Measurements from ENCODE around the gene ASIC3. TPM values are rescaled to one million over a fixed set of nuclear protein-coding genes. Genes with fewer than 3 reads are reported as not detected.

Gene ASIC3
- total RNA-seq, 1 donor from 2014 or later, result not detected

- Histone ChIP-seq H3K36me3 (ENCODE audit: control insufficient read depth in 3 of 3, insufficient read depth in 3 of 3, low read length in 3 of 3) (peaks cover 46 to 66% (median 58%) of the 10 kb centered on the region in 3 donors), H3K9me3 (ENCODE audit: control insufficient read depth in 3 of 3, low read length in 3 of 3) (no peaks in the 10 kb centered on the region), H3K27ac (ENCODE audit: low read depth, low read length) (no peak overlapping the region), H3K4me1 (ENCODE audit: control insufficient read depth in 3 of 3, insufficient read depth in 3 of 3, low read length in 3 of 3) (peaks cover 0 to 3% (median 3%) of the 10 kb centered on the region in 3 donors), H3K9ac (ENCODE audit: low read depth in 1 of 3, low read length in 3 of 3) (no peak overlapping the region), H3K27me3 (ENCODE audit: control insufficient read depth in 3 of 3, insufficient read depth in 3 of 3, low read length in 3 of 3) (no peaks in the 10 kb centered on the region), H3K4me3 (ENCODE audit: low read length in 3 of 3) (no peak overlapping the region)
Measured at GRCh38 chr7:151068069-151068773, 19.9 kb downstream of the ASIC3 start.

GRCh38 chr7:151069841-151070573 lies 21.7 kb downstream of the ASIC3 start:
- H3K27ac ChIP-seq (ENCODE audit: low read depth, low read length), result no peak overlapping the region
- peaks cover 56 to 72% (median 62%) of the 10 kb centered on the region in 3 donors for H3K36me3 ChIP-seq (ENCODE audit: control insufficient read depth in 3 of 3, insufficient read depth in 3 of 3, low read length in 3 of 3)
- no peak overlapping the region for H3K9ac ChIP-seq (ENCODE audit: low read depth in 1 of 3, low read length in 3 of 3)

GRCh38 chr7:151070574-151070960 lies 22.2 kb downstream of the ASIC3 start:
- no peaks in the 10 kb centered on the region for H3K9me3 ChIP-seq (ENCODE audit: control insufficient read depth in 3 of 3, low read length in 3 of 3)
- no peak overlapping the region for H3K4me3 ChIP-seq (ENCODE audit: low read length in 3 of 3)
- no peak overlapping the region for H3K27ac ChIP-seq (ENCODE audit: low read depth, low read length)
- H3K4me1 ChIP-seq (ENCODE audit: control insufficient read depth in 3 of 3, insufficient read depth in 3 of 3, low read length in 3 of 3), result no peaks in the 10 kb centered on the region
- H3K27me3 ChIP-seq (ENCODE audit: control insufficient read depth in 3 of 3, insufficient read depth in 3 of 3, low read length in 3 of 3), result no peaks in the 10 kb centered on the region
- H3K9ac ChIP-seq (ENCODE audit: low read depth in 1 of 3, low read length in 3 of 3), result no peak overlapping the region
- peaks cover 56 to 71% (median 62%) of the 10 kb centered on the region in 3 donors for H3K36me3 ChIP-seq (ENCODE audit: control insufficient read depth in 3 of 3, insufficient read depth in 3 of 3, low read length in 3 of 3)

More at GRCh38 chr7:151069841-151070573, 21.7 kb downstream of the ASIC3 start:
- no peaks in the 10 kb centered on the region for H3K27me3 ChIP-seq (ENCODE audit: control insufficient read depth in 3 of 3, insufficient read depth in 3 of 3, low read length in 3 of 3)
- H3K4me1 ChIP-seq (ENCODE audit: control insufficient read depth in 3 of 3, insufficient read depth in 3 of 3, low read length in 3 of 3), result no peaks in the 10 kb centered on the region
- H3K4me3 ChIP-seq (ENCODE audit: low read length in 3 of 3), result no peak overlapping the region
- no peaks in the 10 kb centered on the region for H3K9me3 ChIP-seq (ENCODE audit: control insufficient read depth in 3 of 3, low read length in 3 of 3)

- Histone ChIP-seq H3K4me3 (ENCODE audit: low read length in 3 of 3) (no peak overlapping the region), H3K27ac (ENCODE audit: low read depth, low read length) (no peak overlapping the region), H3K36me3 (ENCODE audit: control insufficient read depth in 3 of 3, insufficient read depth in 3 of 3, low read length in 3 of 3) (peaks cover 57 to 72% (median 67%) of the 10 kb centered on the region in 3 donors), H3K4me1 (ENCODE audit: control insufficient read depth in 3 of 3, insufficient read depth in 3 of 3, low read length in 3 of 3) (no peaks in the 10 kb centered on the region), H3K27me3 (ENCODE audit: control insufficient read depth in 3 of 3, insufficient read depth in 3 of 3, low read length in 3 of 3) (no peaks in the 10 kb centered on the region), H3K9ac (ENCODE audit: low read depth in 1 of 3, low read length in 3 of 3) (no peak overlapping the region), H3K9me3 (ENCODE audit: control insufficient read depth in 3 of 3, low read length in 3 of 3) (no peaks in the 10 kb centered on the region)
Measured at GRCh38 chr7:151071032-151071866, 22.9 kb downstream of the ASIC3 start.

GRCh38 chr7:151073990-151074389 lies 25.7 kb downstream of the ASIC3 start:
- Histone ChIP-seq H3K4me3 (ENCODE audit: low read length in 3 of 3) (no peak overlapping the region), H3K27ac (ENCODE audit: low read depth, low read length) (no peak overlapping the region), H3K9me3 (ENCODE audit: control insufficient read depth in 3 of 3, low read length in 3 of 3) (no peaks in the 10 kb centered on the region), H3K9ac (ENCODE audit: low read depth in 1 of 3, low read length in 3 of 3) (no peak overlapping the region), H3K36me3 (ENCODE audit: control insufficient read depth in 3 of 3, insufficient read depth in 3 of 3, low read length in 3 of 3) (peaks cover 61 to 65% (median 61%) of the 10 kb centered on the region in 3 donors), H3K4me1 (ENCODE audit: control insufficient read depth in 3 of 3, insufficient read depth in 3 of 3, low read length in 3 of 3) (peaks cover 10 to 12% (median 10%) of the 10 kb centered on the region in 3 donors), H3K27me3 (ENCODE audit: control insufficient read depth in 3 of 3, insufficient read depth in 3 of 3, low read length in 3 of 3) (no peaks in the 10 kb centered on the region)

GRCh38 chr7:151074817-151075661 lies 26.7 kb downstream of the ASIC3 start:
- no peak overlapping the region for H3K9ac ChIP-seq (ENCODE audit: low read depth in 1 of 3, low read length in 3 of 3)
- H3K27me3 ChIP-seq (ENCODE audit: control insufficient read depth in 3 of 3, insufficient read depth in 3 of 3, low read length in 3 of 3), result no peaks in the 10 kb centered on the region
- no peak overlapping the region for H3K4me3 ChIP-seq (ENCODE audit: low read length in 3 of 3)
- no peaks in the 10 kb centered on the region for H3K9me3 ChIP-seq (ENCODE audit: control insufficient read depth in 3 of 3, low read length in 3 of 3)
- peaks cover 20 to 22% (median 21%) of the 10 kb centered on the region in 3 donors for H3K4me1 ChIP-seq (ENCODE audit: control insufficient read depth in 3 of 3, insufficient read depth in 3 of 3, low read length in 3 of 3)
- H3K36me3 ChIP-seq (ENCODE audit: control insufficient read depth in 3 of 3, insufficient read depth in 3 of 3, low read length in 3 of 3), result peaks cover 51 to 56% (median 53%) of the 10 kb centered on the region in 3 donors
- no peak overlapping the region for H3K27ac ChIP-seq (ENCODE audit: low read depth, low read length)

- no peaks in the 10 kb centered on the region for H3K9me3 ChIP-seq (ENCODE audit: control insufficient read depth in 3 of 3, low read length in 3 of 3)
- H3K4me3 ChIP-seq (ENCODE audit: low read length in 3 of 3), result no peak overlapping the region
- H3K9ac ChIP-seq (ENCODE audit: low read depth in 1 of 3, low read length in 3 of 3), result no peak overlapping the region
- H3K27me3 ChIP-seq (ENCODE audit: control insufficient read depth in 3 of 3, insufficient read depth in 3 of 3, low read length in 3 of 3), result no peaks in the 10 kb centered on the region
- no peak overlapping the region for H3K27ac ChIP-seq (ENCODE audit: low read depth, low read length)
- peaks cover 21 to 23% (median 23%) of the 10 kb centered on the region in 3 donors for H3K4me1 ChIP-seq (ENCODE audit: control insufficient read depth in 3 of 3, insufficient read depth in 3 of 3, low read length in 3 of 3)
- H3K36me3 ChIP-seq (ENCODE audit: control insufficient read depth in 3 of 3, insufficient read depth in 3 of 3, low read length in 3 of 3), result peaks cover 45 to 50% (median 47%) of the 10 kb centered on the region in 3 donors
Measured at GRCh38 chr7:151075662-151075971, 27.3 kb downstream of the ASIC3 start.

- H3K36me3 ChIP-seq (ENCODE audit: control insufficient read depth in 3 of 3, insufficient read depth in 3 of 3, low read length in 3 of 3), result peaks cover 41 to 47% (median 43%) of the 10 kb centered on the region in 3 donors
- no peaks in the 10 kb centered on the region for H3K27me3 ChIP-seq (ENCODE audit: control insufficient read depth in 3 of 3, insufficient read depth in 3 of 3, low read length in 3 of 3)
- no peak overlapping the region for H3K9ac ChIP-seq (ENCODE audit: low read depth in 1 of 3, low read length in 3 of 3)
- H3K4me1 ChIP-seq (ENCODE audit: control insufficient read depth in 3 of 3, insufficient read depth in 3 of 3, low read length in 3 of 3), result peaks cover 21 to 26% (median 25%) of the 10 kb centered on the region in 3 donors
- no peak overlapping the region for H3K4me3 ChIP-seq (ENCODE audit: low read length in 3 of 3)
- H3K27ac ChIP-seq (ENCODE audit: low read depth, low read length), result no peak overlapping the region
- H3K9me3 ChIP-seq (ENCODE audit: control insufficient read depth in 3 of 3, low read length in 3 of 3), result no peaks in the 10 kb centered on the region
Measured at GRCh38 chr7:151075978-151076426, 27.7 kb downstream of the ASIC3 start.
